GM21515 (cell line): ENCODE results near the gene CMTM7.
A peak's percentile ranks its signal among the peaks of the same experiment; 100 is the strongest.

Experiments used
- ATAC-seq: cut with Tn5 transposase; IDR thresholded peaks from one replicate; pipeline ENCODE4 v1.9.1; 2021; ENCODE audit not compliant: unreplicated experiment

Gene CMTM7

DNA sequence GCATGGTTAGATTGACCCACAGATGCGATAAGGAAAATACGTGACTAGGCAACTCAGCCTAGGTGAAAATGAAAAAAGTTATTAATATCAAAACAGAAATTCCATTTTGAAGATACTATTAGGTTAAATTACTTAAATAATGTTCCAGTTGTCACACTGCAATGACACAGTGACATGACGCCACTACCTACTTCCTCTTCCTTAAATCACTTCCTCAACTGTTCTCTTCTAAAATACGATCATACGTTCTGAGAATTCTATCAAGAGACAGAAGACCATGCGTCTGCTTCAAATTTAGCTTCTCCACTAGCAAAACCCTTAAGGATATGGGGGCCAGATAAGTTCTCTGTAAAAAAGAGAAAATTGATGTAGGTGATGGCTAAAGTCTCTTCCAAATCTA, 92.8 kb downstream of the CMTM7 start:
- no peak for ATAC-seq

DNA sequence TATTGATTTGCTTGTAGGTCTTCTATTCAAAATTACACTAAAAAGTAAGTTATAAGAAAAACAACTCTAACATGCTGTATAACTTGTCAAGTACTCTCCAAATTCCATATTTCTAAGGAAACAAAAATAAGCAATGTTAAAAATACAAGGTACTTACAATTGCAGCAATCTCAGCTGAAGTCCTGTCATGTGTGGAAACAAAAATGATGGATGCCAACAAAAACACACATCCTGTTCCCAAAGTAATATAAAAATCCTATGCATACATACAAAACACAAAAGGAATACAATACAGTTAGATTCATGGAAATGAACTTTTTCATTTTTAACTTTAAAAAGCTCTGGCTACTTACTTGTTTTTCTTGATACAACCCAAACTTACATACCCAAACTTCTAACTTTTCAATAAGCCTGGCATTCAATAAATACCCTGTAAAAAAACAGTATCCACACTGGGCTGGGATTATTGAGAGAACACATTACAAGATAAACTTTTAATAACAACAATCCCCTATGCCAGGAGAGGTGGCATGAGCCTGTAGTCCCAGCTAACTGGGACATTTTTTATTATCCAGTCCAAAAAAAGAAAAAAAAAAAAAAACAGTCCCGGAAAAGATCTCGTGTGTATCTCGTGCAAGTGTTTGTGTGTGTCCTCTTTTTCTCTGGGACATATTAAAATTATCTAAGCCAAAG, 96.3 kb downstream of the CMTM7 start:
- no peak for ATAC-seq

DNA sequence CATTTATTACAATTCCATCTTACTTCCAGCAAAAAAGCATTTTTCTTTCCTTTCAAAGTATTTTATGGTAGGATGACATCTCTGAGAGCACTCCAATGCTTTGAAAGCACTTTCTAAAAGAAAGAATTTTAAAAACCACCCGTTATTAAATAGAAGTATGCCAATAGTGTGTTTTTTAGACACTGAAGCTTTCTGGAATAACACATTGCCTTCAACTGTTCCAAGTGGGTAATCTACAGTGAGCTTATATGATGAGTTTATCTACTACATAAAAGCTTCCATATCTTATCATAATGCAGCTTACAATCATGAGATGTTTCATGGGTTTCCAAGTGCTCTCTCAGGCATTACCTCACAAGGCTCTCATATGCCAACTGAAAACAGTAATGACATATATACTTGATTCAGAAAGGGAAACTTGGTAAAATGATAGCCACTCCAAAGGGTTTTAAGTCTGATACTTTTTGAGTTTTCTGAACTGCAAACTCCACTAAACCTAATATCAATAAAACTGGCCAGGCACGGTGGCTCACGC, 96.9 kb downstream of the CMTM7 start:
- no peak for ATAC-seq

DNA sequence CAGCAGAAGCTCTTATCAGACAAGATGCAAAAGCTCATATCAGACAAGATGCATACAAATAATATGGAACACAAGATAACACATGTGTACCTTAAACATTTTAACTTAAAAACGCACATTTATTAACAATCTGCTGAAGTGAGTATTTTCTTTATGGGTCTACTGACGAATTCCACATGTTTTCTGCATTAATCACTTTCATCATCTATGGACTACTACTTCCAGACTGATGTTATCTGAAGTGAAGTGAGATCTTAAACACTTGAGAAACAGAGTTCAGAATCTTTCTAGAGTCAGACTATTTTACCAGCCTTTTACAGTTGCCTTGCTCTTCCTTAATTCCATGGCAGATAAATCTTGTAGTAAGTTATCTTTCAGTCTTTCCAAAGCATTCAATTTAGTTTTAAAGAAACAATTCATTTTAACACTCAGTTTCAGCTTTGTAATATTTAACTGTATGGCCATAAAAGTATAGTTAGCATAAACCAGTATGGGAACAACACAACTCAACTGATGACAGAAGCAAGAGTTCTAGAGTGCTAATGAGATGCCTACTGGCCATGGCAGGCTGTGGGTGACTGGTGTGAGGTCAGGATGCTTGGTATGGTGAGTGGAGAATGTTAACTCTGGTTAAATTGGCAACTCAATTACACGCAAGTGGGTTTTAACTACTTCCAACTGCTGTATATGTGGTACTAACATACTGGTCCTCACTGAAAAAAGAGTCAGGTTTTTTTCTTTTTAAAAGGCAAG, 101.2 kb downstream of the CMTM7 start:
- ATAC-seq = no peak

DNA sequence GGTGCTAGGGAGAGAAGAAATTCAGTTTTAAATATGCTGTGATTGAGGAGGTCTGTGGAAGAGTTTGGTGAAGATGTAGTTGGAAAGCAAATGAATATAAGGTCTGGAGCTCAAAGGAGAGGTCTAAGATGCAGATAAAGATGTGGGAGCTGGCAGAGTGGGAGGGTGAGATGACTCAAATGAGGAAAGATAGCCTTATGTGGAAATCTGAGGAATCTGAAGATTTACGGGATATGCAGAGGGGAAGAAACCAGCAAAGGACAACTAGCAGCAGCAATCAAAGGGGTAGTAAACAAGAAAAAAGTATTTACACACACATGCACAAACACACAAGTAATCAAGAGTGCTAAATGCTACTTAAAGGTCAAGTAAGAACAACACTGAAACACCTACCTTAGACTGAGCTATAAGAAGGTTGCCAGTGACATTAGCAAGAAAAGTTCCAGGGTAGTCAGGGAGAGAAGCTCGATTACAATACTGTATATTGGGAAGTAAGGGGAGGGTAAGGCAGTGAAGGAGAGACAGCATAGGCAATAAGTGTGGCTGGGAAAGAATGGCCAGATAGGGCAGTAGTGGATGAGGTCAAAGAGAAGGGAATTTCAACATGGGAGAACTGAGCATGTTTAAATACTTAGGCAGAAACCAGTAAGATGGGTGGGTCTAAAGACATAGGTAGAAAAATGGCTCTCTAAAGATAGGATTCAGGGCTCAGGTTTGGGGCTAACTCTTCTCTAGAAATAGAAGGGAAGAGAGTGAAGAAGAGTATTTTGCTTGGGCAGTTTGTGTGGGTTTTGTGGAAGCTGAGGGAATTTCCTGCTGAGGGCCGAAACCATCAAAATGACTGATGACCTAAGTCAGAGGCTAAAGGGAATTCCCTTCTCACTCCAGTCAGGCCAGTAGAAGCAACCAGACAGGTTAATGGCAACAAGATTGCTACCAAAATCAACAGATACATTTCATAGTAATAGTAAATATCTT, 102.1 kb downstream of the CMTM7 start:
- ATAC-seq = peak; percentile 62

DNA sequence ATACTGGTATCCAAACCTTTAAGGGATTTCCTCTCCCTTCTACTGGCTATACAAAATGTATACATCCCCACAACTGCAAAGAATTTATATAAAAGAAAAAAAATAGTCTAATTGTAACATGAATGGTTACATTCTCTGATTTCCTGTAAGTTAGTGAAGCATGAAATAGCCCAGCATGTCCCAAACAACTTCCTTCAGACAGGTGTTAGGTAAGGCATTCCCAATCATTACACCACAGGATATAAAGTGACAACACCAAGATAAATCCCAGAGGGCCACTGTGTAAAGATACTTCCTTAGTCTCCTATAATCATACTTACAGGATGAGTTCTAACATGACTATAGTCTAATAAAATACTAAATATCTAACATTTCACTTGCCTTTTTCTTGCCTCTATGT, 103.4 kb downstream of the CMTM7 start:
- ATAC-seq = no peak

DNA sequence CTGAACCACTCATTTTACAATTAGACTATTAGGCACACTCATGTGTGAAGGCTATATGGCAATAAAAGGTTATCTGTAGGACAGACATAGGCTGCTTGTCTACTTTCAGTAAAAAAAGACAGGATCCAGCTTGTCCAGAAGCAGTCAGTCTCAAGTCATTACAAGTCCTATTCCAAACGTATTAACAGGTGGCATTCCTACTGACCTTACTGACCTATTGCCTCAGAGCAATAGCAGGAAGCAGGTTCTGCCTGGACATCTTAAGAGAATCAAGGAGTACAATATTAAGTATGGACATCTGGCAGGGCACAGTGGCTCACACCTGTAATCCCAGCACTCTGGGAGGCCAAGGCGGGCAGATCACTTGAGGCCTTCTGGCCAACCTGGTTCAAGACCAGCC, 104.0 kb downstream of the CMTM7 start:
- no peak for ATAC-seq

DNA sequence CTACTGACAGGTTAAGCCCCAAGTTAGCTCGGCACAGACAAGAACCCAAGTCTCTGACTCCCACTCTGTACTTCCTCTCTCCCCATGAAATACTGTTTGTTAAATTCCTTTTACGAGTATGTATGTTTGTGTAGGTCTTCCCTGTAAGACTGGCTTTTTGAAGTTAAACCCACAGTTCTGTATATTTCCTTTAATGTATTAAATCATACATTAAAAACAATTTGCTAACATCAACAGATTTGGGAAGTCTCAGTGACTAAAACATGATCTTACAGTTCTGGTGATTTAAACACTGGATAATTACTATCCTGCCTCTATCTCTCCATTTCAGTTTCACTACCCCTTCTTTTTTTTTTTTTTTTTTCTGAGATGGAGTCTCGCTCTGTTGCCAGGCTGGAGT, 106.6 kb downstream of the CMTM7 start:
- ATAC-seq = no peak

DNA sequence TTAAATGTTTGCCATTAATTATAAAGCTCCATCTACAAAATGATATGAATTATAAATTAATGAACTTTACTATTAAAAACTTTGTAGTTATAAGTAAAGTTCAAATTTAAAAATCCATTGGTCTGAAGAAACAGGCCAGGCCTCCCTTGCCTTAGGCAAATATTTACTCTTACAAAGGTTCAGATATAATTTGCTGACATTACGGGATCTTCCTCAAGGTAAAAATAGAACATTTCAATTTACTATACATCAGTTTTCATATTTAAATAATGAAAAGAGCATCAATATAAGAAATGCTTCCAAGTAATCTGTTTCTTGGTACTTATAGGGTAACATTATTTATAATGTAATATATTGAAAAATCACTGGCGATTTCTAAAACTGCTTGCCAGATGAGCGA, 107.3 kb downstream of the CMTM7 start:
- no peak for ATAC-seq

DNA sequence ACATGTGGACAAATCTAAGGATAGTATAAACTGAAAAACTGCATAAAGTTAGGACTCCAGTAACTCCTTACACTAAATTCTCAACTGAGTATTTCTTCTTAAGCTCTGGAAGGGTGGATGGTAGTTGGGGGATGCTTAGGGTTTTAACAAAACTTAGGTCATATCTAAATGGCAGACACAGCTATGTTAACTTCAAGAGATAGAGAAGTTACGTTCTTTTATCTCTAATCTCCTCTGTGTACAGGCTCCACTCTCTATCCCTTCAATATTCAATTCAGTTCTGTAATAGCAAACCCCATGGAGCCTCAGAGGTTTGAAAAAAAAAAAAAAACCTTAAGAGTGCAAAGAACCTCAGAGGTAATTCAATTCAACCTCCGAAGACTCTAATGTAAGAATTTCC, 107.9 kb downstream of the CMTM7 start:
- ATAC-seq = no peak

DNA sequence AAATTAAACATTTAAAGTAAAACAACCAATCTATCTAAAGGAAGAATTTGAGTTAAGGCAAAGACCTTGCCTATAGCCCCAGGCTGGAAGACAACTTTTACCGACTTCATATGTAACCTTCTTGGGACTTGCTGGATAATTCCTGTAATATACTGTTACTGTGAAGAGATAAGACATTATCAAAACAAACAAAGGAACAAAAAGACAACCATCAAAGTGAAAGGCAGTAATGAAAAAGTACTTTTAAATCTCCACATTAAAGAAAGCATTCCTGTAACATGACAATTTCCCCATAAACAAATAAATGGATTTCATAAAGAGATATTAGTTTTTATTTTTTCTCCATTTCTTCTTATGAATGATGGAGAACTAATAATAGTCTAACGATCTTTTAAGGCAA, 108.6 kb downstream of the CMTM7 start:
- ATAC-seq = no peak

DNA sequence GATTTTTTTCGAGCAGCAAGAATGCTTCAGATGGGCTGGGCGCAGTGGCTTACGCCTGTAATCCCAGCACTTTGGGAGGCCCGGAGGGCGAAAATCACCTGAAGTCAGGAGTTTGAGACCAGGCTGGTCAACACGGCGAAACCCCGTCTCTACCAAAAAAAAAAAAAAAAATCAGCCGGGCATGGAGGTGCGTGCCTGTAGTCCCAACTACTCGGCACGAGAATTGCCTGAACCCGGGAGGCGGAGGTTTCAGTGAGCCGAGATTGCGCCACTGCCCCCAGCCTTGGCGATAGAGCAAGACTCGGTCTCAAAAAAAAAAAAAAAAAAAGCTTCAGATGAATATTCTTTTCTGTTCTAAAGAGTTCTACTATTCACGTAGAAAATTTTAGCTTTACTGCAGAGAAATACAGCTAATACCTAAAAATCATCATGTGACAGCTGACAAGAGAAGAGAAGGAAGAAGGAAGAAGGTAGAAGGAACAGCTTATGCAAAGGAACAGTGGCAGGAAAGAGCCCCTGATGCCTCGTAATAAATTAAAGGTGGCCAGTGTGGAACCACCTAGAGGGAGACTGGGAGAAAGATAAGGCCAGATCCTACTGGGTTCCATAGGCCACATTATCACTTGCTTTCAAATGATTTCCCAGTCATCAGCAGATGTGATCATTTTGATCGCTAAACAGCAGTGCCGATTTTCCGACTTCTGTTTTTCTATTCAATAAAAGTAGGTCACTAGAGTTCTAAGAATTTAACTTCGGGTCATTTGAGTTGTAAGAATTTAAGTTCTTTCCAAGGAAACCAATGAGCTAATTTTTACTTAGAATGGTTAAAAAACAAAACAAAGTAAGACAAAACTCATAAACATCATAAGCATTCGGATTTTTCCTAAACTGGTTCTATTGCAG, 109.5 kb downstream of the CMTM7 start:
- no peak for ATAC-seq

DNA sequence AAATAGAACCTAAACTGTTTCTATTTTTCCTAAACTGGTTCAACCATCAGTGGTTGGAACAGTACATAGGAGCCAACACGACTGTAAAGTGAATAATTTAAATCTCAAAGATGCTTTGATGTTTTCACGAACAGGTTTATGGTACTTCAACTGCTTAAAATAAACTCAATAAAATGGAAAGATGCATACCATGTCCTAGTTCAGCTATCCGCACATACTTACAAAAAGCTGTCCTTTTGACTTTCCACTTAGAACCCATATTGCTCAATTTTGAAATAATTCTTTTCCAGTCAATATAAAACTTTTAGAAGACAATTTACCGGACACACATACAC, 110.1 kb downstream of the CMTM7 start:
- peak; percentile 1 for ATAC-seq

DNA sequence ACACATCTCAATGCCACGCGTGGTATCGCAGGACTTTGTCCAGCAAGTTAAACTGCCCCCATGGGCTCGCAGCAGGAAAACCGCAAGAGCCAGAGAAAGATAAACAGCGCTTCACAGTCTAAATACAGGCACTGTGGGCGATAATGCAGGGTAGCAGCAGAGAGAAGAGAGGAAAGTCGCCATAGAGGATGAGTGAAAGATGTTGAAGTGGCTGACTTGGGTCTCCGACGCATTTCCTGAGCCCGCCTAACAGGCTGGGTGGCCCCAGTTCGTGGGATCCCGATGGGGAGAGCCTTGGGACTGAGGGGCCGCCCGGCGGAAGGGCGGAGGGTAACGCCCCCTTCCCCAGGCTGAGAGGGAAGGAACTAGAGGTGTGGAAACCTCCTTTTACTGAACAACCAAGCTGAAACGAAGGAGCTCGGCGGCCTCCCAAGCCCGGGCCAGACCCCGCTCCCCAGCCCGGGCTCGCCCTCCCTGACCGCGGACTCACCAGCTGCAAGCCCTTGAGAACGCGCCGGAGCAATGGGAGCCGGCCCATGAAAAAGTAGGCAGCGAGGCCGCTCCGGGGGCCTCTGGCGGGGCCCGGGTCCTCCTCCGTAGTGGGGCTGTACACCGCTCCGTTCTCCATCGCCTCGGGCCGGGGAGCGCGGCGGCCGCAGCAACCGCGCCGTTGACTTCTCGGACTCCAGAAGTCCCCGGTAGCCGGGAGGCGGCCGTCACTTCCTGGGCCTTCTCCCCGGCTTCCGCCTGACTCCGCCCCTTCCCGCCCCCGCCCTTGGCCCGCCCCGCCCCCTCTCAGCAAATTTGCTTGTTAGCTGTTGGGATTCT, 110.7 kb downstream of the CMTM7 start, which contains the start of gene CMTM6:
CMTM6 (minus strand) TSS at position 735 of the 828 bp plus-strand sequence; CDS start at position 628, 107 bp downstream.
- peak; percentile 76 for ATAC-seq

DNA sequence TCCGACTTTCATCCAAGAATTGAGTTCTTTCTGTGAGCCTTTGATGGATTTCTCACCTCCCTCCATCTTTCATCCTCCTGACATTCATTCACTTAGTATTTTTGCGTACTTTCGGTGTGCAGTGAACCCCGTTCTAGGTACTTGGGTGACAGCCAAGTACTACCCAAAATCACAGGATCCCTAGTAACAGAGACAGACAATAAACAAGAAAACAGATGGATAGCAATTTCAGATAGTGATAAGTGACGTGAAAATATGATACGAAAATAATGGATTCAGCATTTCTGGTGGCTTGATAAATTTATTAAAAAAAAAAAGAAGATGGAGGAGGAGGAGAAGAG, 111.3 kb downstream of the CMTM7 start:
- peak; percentile 18 for ATAC-seq
